HG03025 (cell line): ENCODE results near the gene TLE5.

Experiments used
- ATAC-seq: cut with Tn5 transposase; IDR thresholded peaks from one replicate; pipeline ENCODE4 v1.9.1; 2021; ENCODE audit warnings: mild to moderate bottlenecking, moderate library complexity; ENCODE audit not compliant: unreplicated experiment, low FRiP score

TLE5 gene

DNA sequence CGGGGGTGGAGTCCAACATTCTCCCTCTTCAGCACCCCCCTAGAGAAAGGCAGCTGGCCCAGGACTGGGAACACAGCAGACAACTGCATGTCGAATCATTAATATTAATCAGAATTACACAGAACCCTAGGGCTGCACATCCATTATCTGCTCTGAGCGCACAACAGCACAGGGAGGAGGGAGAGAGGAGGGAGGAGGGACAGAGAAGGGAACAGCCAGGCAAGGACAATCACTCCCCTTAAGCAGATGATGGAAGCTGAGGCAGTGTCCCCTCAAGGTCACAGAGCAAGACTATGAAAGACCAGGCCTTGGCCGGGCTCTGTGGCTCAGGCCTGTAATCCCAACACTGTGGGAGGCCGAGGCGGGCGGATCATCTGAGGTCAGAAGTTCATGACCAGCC lies 59.2 kb downstream of the TLE5 start:
- ATAC-seq: no peak
